Vagina (tissue), 2 donors: ENCODE measurements around the gene PSMB9.

Experiments
- POLR2A ChIP-seq, 2 donors: fragments of 450-650 bp; IDR thresholded peaks; one replicate each; pipeline ENCODE4 v1.6.1; 2017; ENCODE audit warnings: antibody characterized with exemption in 2 of 2, mild to moderate bottlenecking in 2 of 2, moderate library complexity in 2 of 2
- POLR2AphosphoS5 ChIP-seq, 2 donors: sonication (generic); formaldehyde crosslinking; IDR thresholded peaks; one replicate each; pipeline ENCODE4 v1.9.0; 2017; ENCODE audit warnings: antibody characterized with exemption in 2 of 2, mild to moderate bottlenecking in 2 of 2, low read depth in 1 of 2; ENCODE audit not compliant: insufficient read depth in 1 of 2

GRCh38 chr6:32843979-32844838, 9.8 kb upstream of the PSMB9 start, which contains the start of gene PSMB8:
- peak; percentile 62 to 95 for TF ChIP-seq POLR2A (IDR thresholded peaks at IDR 0.05)
- TF ChIP-seq POLR2AphosphoS5 (IDR thresholded peaks at IDR 0.05; ENCODE audit: insufficient read depth in 1 of 2, low read depth in 1 of 2): peak; percentile 81 to 99
